GM20431 (cell line): ENCODE measurements around the gene NCOR1.
"Not testable (repeated sequence)": the region's sequence is repeated elsewhere in the genome, so short reads cannot be mapped to it uniquely, and the experiment has no call there.

ENCODE experiments used
- in situ Hi-C: fragments of 300-500 bp; cut with MseI, MboI; formaldehyde crosslinking; loops from one replicate; pipeline ENCODE4 v1.15.0; 2020; ENCODE audit warnings: low sequenced_read_pairs; ENCODE audit not compliant: unreplicated experiment

Gene NCOR1

DNA sequence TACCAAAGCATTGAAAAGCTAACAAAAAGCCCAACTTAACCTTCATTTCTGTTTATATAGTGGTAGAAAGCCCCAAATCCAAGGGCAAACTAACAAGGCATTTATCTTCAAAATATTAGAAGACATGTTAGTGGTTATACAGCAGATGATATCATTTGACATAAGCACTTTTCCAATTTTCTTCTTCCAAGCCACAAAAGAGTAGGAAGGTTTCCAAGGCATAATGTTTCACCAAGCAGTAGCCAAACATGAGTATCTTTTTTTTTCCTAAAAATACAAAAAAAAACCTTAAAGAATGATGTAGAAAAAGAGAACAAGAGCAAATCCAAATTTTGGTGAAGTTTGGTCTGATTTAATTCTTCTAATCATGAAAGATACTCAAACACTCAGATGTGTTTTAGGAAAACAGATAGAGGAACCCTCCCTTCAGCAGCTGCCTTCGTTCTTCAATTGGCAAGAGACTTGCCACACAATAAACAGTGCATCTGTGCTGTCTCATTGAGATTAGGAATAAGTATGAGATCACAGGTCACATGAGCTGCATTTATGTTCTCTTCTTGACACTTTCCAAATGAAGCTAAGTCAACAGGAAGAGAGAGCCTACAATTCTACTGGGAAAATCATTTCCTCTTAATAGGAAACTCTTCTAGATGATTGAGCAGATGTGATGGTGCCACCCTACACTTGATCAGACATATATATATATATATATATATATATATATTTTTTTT is 109.0 kb downstream of the NCOR1 start:
- in situ Hi-C loops, result no loop called here

DNA sequence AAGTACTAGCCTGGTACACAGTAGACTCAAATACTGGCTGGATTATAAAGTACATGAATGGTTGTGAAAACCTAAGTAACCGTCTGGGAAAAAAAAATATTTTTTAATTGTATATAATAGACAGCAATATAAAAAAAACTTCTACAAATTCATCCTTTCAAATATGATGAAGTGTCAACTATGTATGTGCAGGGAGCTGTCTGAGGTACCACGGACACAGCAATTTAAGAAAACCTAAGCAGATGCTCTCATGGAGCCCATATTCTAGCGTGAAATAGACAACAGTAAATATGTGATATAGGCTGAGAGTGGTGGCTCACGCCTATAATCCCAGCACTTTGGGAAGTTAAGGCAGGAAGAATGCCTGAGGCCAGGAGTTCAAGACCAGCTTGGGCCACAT is 111.1 kb downstream of the NCOR1 start:
- in situ Hi-C loops, result no loop called here

DNA sequence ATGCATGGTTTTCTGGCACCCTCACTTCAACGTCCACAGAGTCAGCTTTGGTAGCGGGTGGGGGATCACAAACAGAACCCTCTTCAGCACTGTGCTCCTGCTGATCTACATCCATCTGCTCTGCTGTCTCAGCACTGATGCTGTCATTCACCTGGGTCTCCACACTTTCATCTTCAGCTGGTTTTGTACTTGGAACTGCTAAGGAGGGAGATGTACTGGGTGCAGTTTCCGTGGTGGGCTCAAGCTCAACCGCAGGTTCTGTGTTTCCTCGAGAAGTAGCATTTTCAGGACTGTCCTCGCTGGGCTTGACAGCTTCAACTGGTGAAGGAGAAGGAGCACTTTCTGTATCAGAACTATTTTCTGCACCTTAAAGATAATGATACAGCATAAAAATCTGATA is 113.9 kb downstream of the NCOR1 start:
- in situ Hi-C loops, result no loop called here

DNA sequence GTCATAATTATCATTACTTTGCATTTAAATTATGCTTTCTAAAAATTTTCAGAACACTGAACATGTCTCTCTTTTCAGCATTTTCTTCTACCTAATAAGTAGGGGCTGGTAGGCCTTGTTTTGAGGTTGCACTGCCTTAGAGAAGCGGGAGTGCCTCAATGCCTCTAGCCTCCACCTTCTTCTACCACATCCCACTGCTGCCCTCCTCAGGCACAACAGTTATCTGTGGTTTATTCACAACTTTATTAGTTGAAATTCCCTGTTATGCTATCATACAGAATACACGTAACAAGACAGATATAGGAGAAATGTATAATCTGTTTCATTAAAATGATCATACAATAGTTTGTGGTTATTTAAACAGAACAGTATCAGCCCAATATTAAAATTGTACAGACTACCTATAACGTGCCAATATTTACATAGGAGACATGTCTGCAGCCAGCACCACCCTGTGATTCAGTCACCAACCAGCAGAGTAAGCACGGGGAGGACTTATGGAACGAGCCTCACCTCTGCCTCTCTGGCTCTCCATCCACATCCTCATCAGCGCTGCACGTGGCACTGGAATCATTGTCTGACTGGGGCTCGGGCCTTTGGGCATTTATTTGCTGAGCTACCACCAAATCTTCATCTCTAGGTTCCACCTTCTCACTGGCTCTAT is 114.5 kb downstream of the NCOR1 start:
- in situ Hi-C loops, result no loop called here

DNA sequence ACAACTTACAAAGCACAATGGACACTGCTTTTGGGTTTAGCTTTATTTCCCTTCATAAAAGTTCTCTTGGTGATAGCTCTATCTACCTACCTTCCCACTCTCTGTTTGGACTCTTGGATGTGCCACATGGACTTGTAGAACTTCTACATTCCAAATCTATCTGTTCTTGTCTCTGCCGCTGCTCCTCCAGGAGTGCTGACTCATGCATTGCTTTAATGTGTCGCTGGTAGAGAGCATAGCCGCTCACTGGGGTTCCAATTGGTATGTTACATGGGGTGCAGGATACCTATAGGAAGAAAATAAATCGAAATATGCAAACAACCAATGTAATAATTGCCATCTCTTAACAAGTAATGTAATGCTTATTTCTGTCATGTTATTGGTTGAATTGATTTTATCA is 123.6 kb downstream of the NCOR1 start:
- in situ Hi-C loops, result no loop called here

DNA sequence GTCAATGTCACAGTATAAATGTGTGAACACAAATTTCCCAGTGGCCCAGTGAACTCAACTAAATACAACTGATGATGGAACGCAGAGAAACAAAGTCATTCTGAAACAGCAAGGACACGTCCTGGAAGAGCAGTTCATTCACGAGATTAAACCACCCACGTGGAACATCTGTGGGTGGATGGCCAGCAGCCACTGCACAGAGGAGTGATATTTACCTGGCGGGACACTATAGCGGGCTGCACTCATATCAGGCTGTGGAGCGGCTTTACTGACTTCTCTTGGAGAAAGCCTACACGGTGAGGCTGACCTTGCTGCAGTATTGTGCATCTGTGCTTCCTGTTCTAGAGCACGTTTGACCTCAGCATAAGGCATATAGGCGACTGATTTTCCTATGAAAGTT is 128.4 kb downstream of the NCOR1 start:
- in situ Hi-C loops, result no loop called here

DNA sequence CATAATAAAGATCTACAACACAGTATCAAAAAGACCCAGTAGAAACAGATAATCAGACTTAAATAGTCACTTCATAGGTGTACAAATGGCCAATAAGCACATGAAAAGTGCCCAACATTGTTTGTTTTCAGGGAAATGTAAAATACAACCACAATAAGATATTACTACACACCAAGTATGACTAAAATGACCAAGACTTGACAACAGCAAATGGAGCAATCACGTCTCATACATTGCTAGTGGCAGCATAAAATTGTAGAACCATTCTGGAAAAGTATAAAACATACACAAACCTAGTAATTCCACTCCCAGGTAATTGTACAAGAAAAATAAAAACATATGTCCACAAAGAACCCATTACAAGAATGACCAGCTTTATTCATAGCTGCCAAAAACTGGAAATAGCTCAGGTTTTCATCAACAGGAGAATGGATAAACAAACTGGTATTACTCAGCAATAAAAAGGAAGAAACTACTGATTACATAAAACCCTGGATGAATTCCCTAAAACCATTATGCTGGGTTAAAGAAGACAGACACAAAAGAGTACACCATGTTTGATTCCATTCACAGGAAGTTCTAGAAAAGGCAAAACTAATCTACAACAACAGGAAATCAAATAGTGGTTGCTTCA is 130.2 kb downstream of the NCOR1 start:
- in situ Hi-C loops, result no loop called here

DNA sequence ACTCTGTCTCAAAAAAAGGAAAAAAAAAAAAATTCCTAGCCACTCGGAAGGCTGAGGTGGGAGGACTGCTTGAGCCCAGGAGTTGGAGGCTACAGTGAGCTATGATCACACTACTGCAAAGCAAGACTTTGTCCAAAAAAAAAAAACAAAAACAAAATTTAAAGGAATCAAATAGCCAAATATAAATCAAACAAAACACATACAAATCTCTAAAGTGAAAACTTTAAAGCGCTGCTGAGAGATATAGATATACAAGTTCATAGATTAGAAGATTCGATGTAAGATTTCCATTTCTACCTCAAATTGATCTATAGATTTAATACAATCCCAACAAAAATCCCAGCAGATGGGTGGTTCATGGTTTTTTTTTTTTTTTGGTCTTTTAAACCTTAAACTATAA is 132.1 kb downstream of the NCOR1 start:
- in situ Hi-C loops, result no loop called here

DNA sequence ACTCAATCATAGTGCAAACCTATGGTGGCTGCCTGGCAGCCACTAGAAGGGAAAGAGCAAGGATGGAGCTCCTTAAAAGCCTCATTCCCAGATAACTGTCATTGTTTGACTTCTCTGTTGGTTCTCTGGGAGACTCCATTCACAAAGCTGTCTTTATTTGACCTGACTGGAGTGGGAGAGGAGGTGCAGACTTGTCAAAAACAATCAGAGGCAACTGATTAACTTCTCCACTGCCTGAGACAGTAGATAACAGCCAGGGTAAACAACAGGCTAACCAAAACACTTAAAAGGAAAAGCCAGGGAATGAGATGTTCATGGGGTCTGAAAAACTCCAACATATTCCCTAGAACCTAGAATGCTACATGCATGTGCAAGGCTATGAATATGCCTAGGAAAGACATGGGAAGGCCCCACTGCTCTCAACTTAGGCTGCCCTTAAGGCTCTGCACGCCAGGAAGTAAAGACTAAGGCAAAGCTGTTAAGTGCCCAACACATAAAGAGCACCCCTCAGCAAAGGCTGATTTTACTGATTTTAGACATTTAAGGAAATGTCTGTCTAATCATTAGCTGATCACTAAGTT is 133.7 kb downstream of the NCOR1 start:
- in situ Hi-C loops, result no loop called here

DNA sequence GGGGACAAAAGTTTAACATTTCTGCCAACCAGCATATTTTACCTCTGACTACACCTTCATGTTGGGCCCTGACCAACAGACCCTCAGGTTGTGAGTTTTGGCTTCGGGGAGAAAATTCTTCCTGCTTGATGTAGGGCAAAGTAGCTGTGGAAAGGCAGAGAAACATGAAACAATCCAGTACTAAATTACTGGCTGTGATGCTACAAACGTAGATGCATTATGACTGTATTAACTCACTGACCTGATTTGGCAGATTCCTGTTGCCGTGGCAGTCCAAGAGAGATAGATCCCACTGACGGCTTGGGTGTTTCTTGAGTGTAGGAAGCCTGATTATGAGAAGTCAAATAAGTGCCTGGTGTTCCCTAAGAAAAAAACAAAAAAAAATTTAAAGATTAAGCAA is 135.0 kb downstream of the NCOR1 start:
- in situ Hi-C loops, result no loop called here

DNA sequence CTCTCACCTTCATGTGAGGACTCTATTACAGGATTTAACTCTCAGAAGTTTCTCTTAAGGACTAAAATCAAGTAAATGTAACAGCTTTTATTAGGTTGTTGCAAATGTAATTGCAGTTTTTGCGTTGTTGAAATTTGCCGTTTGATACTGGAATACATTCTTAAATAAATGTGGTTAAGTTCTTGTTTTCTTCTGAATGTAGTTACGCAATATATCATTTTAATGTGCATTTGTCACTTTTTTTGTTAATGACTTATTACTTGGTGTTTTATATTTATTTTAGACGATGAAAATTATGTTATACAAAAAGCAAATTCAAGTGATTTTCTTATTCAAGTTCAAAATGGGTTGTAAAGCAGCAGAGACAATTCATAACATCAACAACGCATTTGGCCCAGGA is 139.4 kb downstream of the NCOR1 start:
- in situ Hi-C loops, result no loop called here

DNA sequence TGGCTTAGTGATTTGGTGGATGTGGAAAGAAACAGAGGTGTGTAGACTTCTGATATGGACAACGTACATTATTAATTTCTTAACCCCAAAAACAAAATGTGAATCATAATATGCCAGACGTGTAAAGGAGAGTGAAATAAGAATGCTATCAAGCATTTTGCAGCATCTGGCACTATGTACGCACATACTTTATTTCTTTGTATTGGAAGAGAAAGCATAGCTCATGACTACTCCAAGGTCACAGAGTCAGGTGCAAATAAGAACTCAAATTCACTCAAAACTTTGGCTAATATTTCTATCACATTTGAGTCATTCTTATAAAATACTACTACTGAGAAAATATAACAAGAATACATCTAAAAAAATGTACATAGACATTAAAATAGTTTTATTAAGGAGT is 140.9 kb downstream of the NCOR1 start:
- in situ Hi-C loops, result no loop called here

DNA sequence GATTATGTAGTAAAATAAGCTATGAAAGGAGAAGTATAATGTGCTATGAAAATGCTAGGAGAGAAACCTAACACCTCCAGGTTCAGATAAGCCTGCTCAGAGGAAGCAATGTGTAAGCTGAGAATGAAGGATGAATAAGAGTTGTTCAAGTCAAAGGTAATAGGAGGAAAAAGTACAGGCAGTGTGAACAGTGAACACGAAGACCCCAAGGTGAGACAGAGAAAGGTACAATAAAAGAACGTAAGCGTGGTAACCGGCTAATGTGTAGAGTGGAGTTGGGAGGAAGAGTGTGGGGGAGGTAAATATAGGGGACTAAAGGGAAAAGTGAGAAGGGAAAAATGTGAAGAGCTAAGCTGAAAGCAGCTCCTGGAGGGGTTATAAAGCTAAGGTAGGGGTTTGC is 141.5 kb downstream of the NCOR1 start:
- in situ Hi-C loops, result no loop called here

DNA sequence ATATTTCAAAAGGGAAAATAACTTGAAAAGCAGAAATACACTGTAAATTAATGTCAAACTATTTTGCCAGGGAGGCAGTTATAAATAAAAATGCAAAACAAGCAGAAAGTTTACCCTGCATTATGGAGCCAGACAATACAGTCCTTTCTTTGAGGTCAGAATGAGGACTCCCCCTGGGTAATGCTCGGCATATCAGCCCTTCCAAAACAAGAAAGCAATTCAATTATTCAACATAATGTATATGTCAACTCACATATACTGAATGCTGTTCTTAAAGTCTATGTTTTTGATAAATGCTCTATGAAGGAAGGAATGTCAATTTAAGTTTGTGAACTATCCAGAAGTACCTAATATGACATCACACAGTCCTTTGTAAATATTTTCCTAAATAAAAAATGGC is 143.3 kb downstream of the NCOR1 start:
- in situ Hi-C loops, result no loop called here

DNA sequence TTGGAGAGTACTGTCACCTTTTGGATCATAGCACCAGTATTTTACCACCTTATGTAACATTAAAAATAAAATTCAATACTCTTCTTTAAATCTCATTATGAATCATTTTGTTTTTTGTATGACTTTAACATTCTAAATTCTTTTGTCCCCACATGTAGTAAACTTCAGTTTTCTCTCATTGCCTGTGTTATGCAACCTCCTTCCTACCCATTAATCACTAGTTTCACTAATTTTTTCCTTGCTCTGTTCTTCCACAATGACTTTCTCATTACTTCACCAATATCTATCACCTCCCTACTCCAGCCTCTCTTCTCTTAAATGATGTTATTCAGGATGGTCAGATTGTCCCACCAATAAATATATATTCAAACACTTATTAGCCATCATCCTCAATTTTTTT is 147.0 kb downstream of the NCOR1 start:
- in situ Hi-C loops, result no loop called here

DNA sequence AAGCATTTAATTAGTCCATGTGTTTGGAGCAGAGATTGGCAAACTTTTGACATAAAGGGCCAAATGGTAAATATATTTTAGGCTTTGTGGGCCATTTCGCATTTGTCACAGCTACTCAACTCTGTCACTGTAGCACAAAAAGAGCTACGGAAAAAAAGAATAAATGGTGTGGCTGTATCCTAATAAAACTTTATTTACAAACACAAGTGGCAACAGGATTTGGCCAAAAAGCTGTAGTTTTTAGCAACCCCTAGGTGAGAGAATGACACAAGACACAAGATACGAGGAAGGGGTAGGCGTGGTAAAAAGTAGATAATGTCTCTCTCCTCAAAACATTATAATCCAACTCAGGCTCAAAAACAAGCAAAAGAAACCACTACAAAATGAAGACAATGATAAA is 149.2 kb downstream of the NCOR1 start:
- in situ Hi-C loops, result no loop called here

DNA sequence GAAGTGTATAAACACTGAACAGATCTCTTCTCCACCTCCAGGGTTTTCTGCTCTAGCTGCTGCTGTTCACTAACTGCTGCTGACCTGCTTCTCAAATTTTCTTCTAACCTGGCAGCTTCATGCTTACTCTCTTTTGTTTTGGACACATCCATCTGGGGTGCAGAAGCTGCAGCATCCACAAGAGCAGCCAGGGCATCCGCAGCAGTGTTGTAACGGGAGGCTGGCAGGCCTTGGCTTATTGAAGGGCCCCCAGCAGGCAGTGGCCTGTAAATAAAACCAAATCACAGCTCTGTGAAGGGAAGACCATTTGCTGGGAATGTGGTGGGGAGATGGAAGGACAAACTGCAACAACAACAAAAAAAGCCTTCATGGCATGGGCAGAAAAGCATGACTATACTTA is 153.7 kb downstream of the NCOR1 start:
- in situ Hi-C loops, result no loop called here

DNA sequence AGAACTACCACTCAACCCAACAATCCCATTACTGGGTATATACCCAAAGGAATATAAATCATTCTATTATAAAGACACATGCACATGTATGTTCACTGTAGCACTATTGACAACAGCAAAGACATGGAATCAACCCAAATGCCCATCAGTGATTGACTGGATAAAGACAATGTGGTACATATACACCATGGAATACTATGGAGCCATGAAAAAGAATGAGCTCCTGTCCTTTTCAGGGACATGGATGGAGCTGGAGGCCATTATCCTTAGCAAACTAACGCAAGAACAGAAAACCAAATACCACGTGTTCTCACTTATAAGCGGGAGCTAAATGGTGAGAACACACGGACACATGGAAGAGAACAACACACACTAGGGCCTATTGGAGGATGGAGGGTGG is 160.2 kb downstream of the NCOR1 start:
- in situ Hi-C loops, result not testable (repeated sequence)

DNA sequence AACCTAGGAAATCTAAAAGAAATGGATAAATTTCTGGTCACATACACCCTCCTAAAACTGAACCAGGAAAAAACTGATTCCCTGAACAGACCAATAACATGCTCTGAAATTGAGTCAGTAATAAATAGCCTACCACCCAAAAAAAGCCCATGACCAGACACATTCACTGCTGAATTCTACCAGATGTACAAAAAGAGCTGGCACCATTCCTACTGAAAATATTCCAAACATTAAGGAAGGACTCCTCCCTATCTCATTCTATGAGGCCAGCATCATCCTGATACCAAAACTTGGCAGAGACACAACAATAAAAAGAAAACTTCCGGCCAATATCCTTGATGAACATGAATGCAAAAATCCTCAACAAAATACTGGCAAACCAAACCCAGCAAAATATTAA is 162.8 kb downstream of the NCOR1 start:
- in situ Hi-C loops, result no loop called here

DNA sequence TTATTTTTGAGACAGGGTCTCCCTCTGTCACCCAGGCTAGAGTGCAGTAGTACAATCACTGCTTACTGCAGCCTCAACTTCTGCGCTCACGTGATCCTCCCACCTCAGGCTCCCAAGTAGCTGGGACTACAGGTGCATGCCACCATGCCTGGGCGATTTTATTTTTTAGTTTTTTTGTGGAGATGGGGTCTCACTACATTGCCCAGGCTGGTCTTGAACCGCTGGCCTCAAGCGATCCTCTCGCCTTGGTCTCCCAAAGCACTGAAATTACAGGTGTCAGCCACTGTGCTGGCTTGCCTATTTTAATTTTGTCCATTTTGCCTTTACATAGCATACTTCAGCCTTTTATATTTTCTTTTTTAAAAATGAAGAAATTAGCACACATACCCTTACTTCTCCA is 164.5 kb downstream of the NCOR1 start:
- in situ Hi-C loops, result no loop called here

DNA sequence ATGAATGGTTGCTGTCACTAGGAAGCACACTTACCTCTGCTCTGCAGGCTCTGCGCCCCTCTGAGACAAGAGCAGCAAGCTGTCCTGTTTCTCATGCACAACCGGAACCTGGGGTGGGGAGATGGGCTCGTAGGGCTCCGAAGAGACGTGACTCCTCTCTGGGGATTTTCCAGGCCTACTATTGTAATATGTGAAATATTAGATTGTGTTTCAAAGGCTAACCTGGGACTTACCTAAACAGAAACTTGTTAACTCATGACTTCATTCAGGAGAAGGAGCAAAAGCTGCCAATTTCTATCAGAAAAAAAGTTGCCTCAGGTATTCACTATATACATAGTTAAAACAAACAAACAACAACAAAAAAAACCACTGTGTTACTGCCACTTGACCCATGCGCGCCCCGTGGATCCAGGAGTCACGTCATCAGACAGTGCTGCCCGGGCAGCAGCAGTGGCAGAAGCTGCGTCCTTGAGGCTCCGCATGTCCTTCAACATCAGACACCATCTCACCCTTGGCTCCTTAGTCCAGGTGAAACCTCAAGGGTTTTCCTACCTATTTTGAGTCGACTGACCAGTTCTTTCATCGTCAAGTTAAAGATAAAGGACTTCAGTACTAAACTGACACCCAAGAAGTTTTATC is 166.4 kb downstream of the NCOR1 start:
- in situ Hi-C loops, result no loop called here
